ENCODE measurements around the gene MGAT1. TPM values are rescaled to one million over a fixed set of nuclear protein-coding genes. Genes with fewer than 3 reads are reported as not detected.

Gene MGAT1
- total RNA-seq, 1 donor from 2014 or later, result 116 TPM

GRCh38 chr5:180792287-180792964 lies 10.2 kb downstream of the MGAT1 start:
- no peaks in the 10 kb centered on the region for H3K9me3 ChIP-seq (ENCODE audit: insufficient read depth, low read depth, low read length)
- H3K36me3 Mint-ChIP-seq (ENCODE audit: low read depth, unreplicated experiment), result peaks cover 23% of the 10 kb centered on the region
- H3K4me1 ChIP-seq (ENCODE audit: insufficient read depth, low read length), result peaks cover 9% of the 10 kb centered on the region
- FAIRE-seq (no peak), DNase-seq (ENCODE audit: low read depth) (no peak)
- H3K4me3 Mint-ChIP-seq (ENCODE audit: unreplicated experiment), result no peak overlapping the region
- TF ChIP-seq EZH2 (IDR thresholded peaks at IDR 0.05; ENCODE audit: insufficient read depth, low read length), result no peak
- no peak for TF ChIP-seq CTCF (IDR thresholded peaks at IDR 0.05; ENCODE audit: insufficient read depth, low read depth, low read length)
- peaks cover 81% of the 10 kb centered on the region for H4K20me1 ChIP-seq (ENCODE audit: insufficient read depth, low read length)
- no peaks in the 10 kb centered on the region for H3K27me3 Mint-ChIP-seq (ENCODE audit: low read depth, unreplicated experiment)
- no peak overlapping the region for H3K4me2 ChIP-seq (ENCODE audit: low read length)
- H3K27ac ChIP-seq (ENCODE audit: low read depth, low read length), result no peak overlapping the region
- no peak overlapping the region for H3K9ac ChIP-seq (ENCODE audit: low read length)
- no peaks in the 10 kb centered on the region for H3K9me3 Mint-ChIP-seq (ENCODE audit: unreplicated experiment)
- no peak overlapping the region for H2AFZ ChIP-seq (ENCODE audit: low read depth, low read length)
- H3K79me2 ChIP-seq (ENCODE audit: insufficient read depth, low read length), result peaks cover 88% of the 10 kb centered on the region
- H3K4me3 ChIP-seq (ENCODE audit: insufficient read depth, low read depth, low read length), result no peak overlapping the region
- peaks cover 18% of the 10 kb centered on the region for H3K4me1 Mint-ChIP-seq (ENCODE audit: low read depth, unreplicated experiment)
- H3K27ac Mint-ChIP-seq (ENCODE audit: unreplicated experiment), result no peak overlapping the region
- H3K36me3 ChIP-seq (ENCODE audit: insufficient read depth, low read length), result peaks cover 7% of the 10 kb centered on the region
- no peaks in the 10 kb centered on the region for H3K27me3 ChIP-seq (ENCODE audit: insufficient read depth, low read length)

- no peak overlapping the region for H3K4me2 ChIP-seq (ENCODE audit: low read length)
- H3K4me1 Mint-ChIP-seq (ENCODE audit: low read depth, unreplicated experiment), result peaks cover 23% of the 10 kb centered on the region
- TF ChIP-seq EZH2 (IDR thresholded peaks at IDR 0.05; ENCODE audit: insufficient read depth, low read length) (no peak), CTCF (IDR thresholded peaks at IDR 0.05; ENCODE audit: insufficient read depth, low read depth, low read length) (no peak)
These were observed 10.9 kb downstream of the MGAT1 start for GRCh38 chr5:180791611-180792213.

GRCh38 chr5:180790524-180790923 lies 12.1 kb downstream of the MGAT1 start:
- Histone ChIP-seq H3K27me3 (ENCODE audit: insufficient read depth, low read length) (no peaks in the 10 kb centered on the region), H4K20me1 (ENCODE audit: insufficient read depth, low read length) (peaks cover 63% of the 10 kb centered on the region), H3K9ac (ENCODE audit: low read length) (no peak overlapping the region), H3K4me1 (ENCODE audit: insufficient read depth, low read length) (peaks cover 28% of the 10 kb centered on the region), H2AFZ (ENCODE audit: low read depth, low read length) (no peak overlapping the region), H3K4me2 (ENCODE audit: low read length) (no peak overlapping the region), H3K79me2 (ENCODE audit: insufficient read depth, low read length) (peaks cover 69% of the 10 kb centered on the region), H3K27ac (ENCODE audit: low read depth, low read length) (no peak overlapping the region), H3K36me3 (ENCODE audit: insufficient read depth, low read length) (peaks cover 7% of the 10 kb centered on the region), H3K4me3 (ENCODE audit: insufficient read depth, low read depth, low read length) (no peak overlapping the region), H3K9me3 (ENCODE audit: insufficient read depth, low read depth, low read length) (no peaks in the 10 kb centered on the region)
- TF ChIP-seq CTCF (IDR thresholded peaks at IDR 0.05; ENCODE audit: insufficient read depth, low read depth, low read length) (no peak), EZH2 (IDR thresholded peaks at IDR 0.05; ENCODE audit: insufficient read depth, low read length) (no peak)
- Mint-ChIP-seq H3K4me1 (ENCODE audit: low read depth, unreplicated experiment) (peaks cover 27% of the 10 kb centered on the region), H3K36me3 (ENCODE audit: low read depth, unreplicated experiment) (peaks cover 16% of the 10 kb centered on the region), H3K27me3 (ENCODE audit: low read depth, unreplicated experiment) (no peaks in the 10 kb centered on the region), H3K4me3 (ENCODE audit: unreplicated experiment) (no peak overlapping the region), H3K27ac (ENCODE audit: unreplicated experiment) (no peak overlapping the region), H3K9me3 (ENCODE audit: unreplicated experiment) (no peaks in the 10 kb centered on the region)
- DNase-seq (ENCODE audit: low read depth) (no peak), FAIRE-seq (no peak)

More at GRCh38 chr5:180791611-180792213, 10.9 kb downstream of the MGAT1 start:
- peaks cover 23% of the 10 kb centered on the region for H3K36me3 Mint-ChIP-seq (ENCODE audit: low read depth, unreplicated experiment)
- H4K20me1 ChIP-seq (ENCODE audit: insufficient read depth, low read length), result peaks cover 75% of the 10 kb centered on the region
- H3K9me3 ChIP-seq (ENCODE audit: insufficient read depth, low read depth, low read length), result no peaks in the 10 kb centered on the region
- H3K4me3 ChIP-seq (ENCODE audit: insufficient read depth, low read depth, low read length), result no peak overlapping the region
- no peak overlapping the region for H2AFZ ChIP-seq (ENCODE audit: low read depth, low read length)
- H3K9me3 Mint-ChIP-seq (ENCODE audit: unreplicated experiment), result no peaks in the 10 kb centered on the region
- no peak for DNase-seq (ENCODE audit: low read depth)
- FAIRE-seq, result no peak
- H3K4me1 ChIP-seq (ENCODE audit: insufficient read depth, low read length), result peaks cover 17% of the 10 kb centered on the region
- H3K27ac Mint-ChIP-seq (ENCODE audit: unreplicated experiment), result no peak overlapping the region
- H3K27me3 Mint-ChIP-seq (ENCODE audit: low read depth, unreplicated experiment), result no peaks in the 10 kb centered on the region
- H3K79me2 ChIP-seq (ENCODE audit: insufficient read depth, low read length), result peaks cover 81% of the 10 kb centered on the region
- no peaks in the 10 kb centered on the region for H3K27me3 ChIP-seq (ENCODE audit: insufficient read depth, low read length)
- no peak overlapping the region for H3K9ac ChIP-seq (ENCODE audit: low read length)
- no peak overlapping the region for H3K27ac ChIP-seq (ENCODE audit: low read depth, low read length)
- H3K4me3 Mint-ChIP-seq (ENCODE audit: unreplicated experiment), result no peak overlapping the region
- H3K36me3 ChIP-seq (ENCODE audit: insufficient read depth, low read length), result peaks cover 7% of the 10 kb centered on the region

Measured in astrocyte (in vitro differentiated cells and primary cell).